Central memory CD4-positive, alpha-beta T cell (primary cell): ENCODE data around the gene KATNAL2.
A peak's percentile ranks its signal among the peaks of the same experiment; 100 is the strongest.

Experiments
- DNase-seq: peaks from one replicate; pipeline ENCODE4 v3.0.0; 2022
- total RNA-seq, 3 experiments: gene quantifications; one replicate each; lab custom pipeline; 2026; lab: John Stamatoyannopoulos, UW

KATNAL2 gene
- 0.18 to 3.1 (median 1.3) reads per million in 3 experiments for total RNA-seq

GRCh38 chr18:46917108-46917802 is at the start of gene KATNAL2, which contains the start of gene PIAS2:
Gene KATNAL2, plus strand, starts transcription at chr18:46917602. Its CDS starts 29,271 bp downstream, at chr18:46946873.
Gene PIAS2, minus strand, starts transcription at chr18:46917507. Its CDS starts 162 bp downstream, at chr18:46917345.
- peak; percentile 67 for DNase-seq

- DNase-seq, result no peak
Observed at GRCh38 chr18:46868169-46868921, 49.1 kb upstream of the KATNAL2 start.

GRCh38 chr18:46877329-46877987 is 39.9 kb upstream of the KATNAL2 start:
- no peak for DNase-seq

GRCh38 chr18:46883180-46883579 is 34.2 kb upstream of the KATNAL2 start:
- DNase-seq, result no peak

- no peak for DNase-seq
Observed at GRCh38 chr18:46886893-46887292, 30.5 kb upstream of the KATNAL2 start.

DNA sequence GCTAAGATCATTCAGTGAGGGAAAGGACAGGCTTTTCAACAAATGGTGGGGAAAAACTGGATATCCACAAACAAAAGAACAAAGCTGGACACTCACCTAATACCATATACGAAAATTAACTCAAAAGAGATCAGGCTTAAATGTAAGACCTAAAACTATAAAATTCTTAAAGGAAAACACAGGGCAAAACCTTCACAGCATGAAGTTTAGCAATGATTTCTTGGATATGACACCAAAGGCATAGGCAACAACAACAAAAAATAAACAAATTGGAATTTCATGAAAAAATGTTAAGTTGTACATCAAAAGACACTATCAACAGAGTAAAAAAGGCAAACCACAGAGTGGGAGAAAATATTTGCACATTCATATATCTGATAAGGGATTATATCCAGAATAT is 28.4 kb upstream of the KATNAL2 start:
- no peak for DNase-seq

- no peak for DNase-seq
Observed at GRCh38 chr18:46891742-46892214, 25.6 kb upstream of the KATNAL2 start.

DNA sequence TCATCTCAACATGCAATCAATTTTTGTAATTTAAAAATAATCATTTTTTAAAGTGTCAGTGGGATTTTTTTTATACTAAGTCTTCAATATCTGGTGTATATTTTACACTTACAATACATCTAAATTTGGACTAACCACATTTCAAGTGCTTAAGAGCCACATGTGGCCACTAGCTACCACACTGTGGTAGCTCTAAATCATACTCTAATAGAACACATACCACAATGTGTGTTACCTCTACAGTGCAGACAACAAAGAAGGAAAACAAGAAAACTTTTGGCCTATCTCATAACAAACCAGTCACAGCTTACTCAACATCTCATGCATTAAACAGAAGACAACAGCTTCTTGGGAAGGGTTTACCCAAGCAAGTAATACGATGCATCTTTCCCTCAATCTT is 24.6 kb upstream of the KATNAL2 start:
- no peak for DNase-seq

DNA sequence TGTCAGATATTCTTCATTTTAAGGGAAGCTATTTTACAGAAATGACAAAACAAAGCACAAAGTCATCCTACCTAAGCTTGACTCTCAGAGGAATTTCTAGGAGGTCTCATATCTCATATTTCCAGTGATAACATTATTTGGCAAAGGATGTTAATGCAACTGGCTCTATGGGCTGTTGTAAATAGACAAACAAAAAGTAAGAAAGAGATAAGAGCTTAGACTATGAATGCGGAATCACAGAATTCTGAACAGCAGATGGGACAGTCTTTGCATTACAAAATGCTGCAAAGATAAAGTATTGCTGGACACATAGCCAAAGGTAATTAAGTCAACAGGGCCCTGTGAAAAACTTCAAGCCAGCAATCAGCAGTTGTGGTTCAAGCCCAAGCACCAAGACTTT is 24.0 kb upstream of the KATNAL2 start:
- no peak for DNase-seq

- no peak for DNase-seq
Observed at GRCh38 chr18:46894124-46894523, 23.3 kb upstream of the KATNAL2 start.

- DNase-seq, result no peak
Observed at GRCh38 chr18:46899274-46899948, 18.0 kb upstream of the KATNAL2 start.

GRCh38 chr18:46903406-46903805 is 14.0 kb upstream of the KATNAL2 start:
- no peak for DNase-seq

- DNase-seq, result no peak
Observed at GRCh38 chr18:46909497-46909896, 7.9 kb upstream of the KATNAL2 start.

DNA sequence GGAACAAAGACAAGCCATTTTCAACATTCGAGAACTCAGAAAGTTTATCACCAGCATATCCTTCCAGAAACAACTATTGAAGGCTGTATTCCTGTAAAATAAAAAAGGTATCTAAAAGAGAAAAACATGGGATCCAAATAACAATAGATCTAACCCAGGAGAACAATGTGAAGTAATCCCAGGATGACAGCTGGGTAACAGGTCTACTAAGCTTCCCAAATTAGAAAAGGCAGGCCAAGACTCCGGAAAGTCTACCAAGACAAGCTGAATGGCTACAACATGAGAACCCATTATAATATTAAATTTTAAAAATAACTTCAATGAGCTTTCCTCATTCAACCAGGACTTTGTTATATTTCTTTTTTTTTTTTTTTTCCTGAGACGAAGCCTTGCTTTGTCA is 6.5 kb upstream of the KATNAL2 start:
- no peak for DNase-seq

DNA sequence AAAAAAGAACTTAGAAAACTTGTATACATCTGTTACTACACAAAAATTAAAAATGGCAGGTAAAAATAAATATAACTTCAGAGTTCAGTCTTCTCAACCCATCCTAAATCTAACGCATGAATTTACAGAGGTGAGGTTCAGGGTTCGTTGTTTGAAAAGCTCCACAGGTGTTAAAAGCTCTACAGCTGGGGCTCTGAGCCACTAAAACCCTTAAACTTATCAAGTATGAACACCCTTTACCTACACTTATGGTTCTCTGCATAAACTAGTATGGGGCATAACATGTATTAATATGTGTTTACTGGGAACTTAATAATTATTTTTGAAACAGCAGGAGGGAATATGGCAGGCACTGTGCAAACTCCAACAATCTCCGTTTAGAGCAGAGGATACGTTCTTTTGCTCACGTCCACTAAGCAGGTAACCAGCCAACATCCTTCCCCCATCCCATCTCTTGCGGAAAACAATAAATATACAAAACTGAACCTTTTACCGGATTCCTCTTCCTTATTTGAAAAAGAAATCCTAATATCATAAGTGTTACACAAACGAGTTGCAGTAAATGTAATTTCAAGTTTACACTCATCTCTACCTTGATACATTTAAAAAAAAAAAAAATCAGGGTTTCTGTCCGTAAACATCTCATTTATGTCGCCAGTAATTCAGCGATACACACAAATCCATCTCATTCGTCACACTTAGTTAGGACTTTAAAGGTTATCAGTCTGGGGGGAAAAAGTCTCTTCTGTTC is 1.4 kb upstream of the KATNAL2 start:
- no peak for DNase-seq

DNA sequence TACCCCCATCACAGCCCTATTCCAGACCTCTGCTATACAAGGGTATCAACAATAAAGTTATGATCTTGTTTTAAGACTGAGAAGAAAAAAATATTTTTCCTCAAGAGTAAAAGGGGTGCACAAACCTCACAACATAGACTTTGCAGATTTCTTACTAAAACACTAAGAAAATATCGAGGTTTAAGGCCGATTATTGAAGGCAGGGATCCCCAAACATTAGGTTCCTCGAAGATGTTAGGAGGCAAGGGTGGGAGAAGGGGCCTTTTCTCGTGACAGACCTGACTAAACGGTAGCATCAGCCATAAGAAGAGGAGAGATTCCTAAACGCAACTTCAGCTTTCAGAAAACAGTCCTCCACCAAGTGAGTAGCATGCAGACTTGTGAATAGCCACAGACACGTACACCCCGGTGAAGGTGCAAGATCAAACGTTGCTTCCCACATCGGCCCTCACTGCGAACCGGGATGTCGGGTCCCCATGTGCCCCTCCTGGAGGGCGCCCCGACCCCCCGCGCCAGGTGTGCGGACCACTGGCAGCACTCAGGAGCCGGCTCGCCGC is 773 bp upstream of the KATNAL2 start:
- DNase-seq, result peak; percentile 39

DNA sequence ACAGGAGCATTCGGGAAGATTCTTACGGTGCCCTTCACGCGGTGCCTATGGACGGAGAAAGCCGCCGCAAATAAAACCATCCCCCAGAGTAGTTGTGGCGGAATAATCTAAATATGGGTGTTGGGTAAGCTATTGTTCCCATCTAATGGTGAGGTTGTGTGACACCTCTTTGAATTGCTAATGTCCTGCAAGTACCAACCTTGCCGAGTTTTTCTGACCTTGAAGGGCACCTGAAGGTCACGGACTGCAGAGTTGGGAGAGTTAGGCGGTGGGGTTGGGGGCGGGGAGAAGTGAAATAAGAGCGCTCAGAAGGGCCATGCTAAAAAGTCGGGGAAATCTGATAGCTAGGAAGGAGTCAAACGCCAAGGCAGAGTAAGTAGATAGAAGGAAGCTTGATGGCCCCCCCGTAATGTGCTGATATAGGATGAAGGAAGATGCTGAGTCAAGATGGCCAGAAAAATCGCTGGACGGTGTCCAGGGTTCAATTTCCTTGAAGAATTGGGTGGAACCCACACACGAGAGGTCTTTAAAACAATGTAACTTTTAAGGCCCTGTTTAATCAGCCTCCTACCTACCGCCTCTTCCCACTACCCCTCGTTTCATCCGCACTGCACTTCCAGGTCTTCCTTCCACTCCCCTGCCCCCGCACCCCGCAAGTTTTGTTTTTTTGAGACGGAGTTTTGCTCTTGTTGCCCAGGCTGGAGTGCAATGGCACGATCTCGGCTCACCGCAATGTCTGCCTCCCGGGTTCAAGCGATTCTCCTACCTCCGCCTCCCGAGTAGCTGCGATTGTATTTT is 600 bp downstream of the KATNAL2 start:
- no peak for DNase-seq

GRCh38 chr18:46920067-46920466 is 2.7 kb downstream of the KATNAL2 start:
- DNase-seq, result no peak

DNA sequence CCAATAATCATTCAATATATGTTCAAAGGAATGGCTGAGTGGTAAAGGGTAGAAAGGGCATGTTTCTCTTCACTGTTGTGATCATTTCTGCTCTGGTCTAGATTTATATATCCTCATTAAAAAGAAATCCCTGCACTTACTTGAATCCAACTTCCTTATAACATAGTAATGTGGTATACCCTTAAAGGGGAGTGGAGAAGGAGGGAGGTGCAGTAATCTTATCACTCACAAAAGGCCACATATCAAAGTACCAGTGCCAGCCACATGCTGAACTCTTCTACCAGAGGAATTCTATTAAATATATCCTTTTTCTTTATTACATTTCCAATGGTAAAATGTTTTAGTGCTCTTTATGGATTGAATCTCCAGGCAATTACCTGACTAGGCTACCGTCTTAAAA is 3.3 kb downstream of the KATNAL2 start:
- no peak for DNase-seq

- no peak for DNase-seq
Observed at GRCh38 chr18:46939337-46939963, 22.0 kb downstream of the KATNAL2 start.
